HEK293 (cell line): ENCODE measurements around the gene KCNRG.

Source experiments
- CTCF ChIA-PET: fragments of 350-600 bp; formaldehyde crosslinking; extraction: SDS; loops from one replicate; lab custom pipeline; 2021; ENCODE audit warnings: antibody characterized with exemption; lab: Yijun Ruan, JAX
- POLR2A ChIA-PET: fragments of 300-600 bp; formaldehyde crosslinking; extraction: SDS; loops from one replicate; lab custom pipeline; 2020; ENCODE audit warnings: antibody characterized with exemption, inconsistent platforms; lab: Yijun Ruan, JAX
- H3K27ac ChIP-seq: fragments of 200-500 bp; sonication (Bioruptor generic); 2 replicates; pipeline ENCODE4 v1.5.1; 2014; ENCODE audit warnings: low read depth, low read length, control low read depth, inconsistent platforms; ENCODE audit errors: extremely low read depth
- H3K36me3 ChIP-seq, 2 experiments: fragments of 200-500 bp in 1 of 2; sonication (Bioruptor generic) in 1 of 2; 1 replicate in 1 of 2; 2 replicates in 1 of 2; pipeline ENCODE4 v1.5.1; 2014 to 2017; ENCODE audit warnings: inconsistent platforms in 2 of 2, low read length in 2 of 2; ENCODE audit not compliant: control insufficient read depth in 2 of 2, insufficient read depth in 1 of 2
- H3K4me1 ChIP-seq: fragments of 200-500 bp; sonication (Bioruptor generic); 2 replicates; pipeline ENCODE4 v1.5.1; 2014; ENCODE audit warnings: mild to moderate bottlenecking, low read length, inconsistent platforms; ENCODE audit not compliant: control insufficient read depth, insufficient read depth
- H3K4me3 ChIP-seq: 2 replicates; pipeline ENCODE4 v1.5.1; 2011; ENCODE audit warnings: low read depth, mild to moderate bottlenecking, control low read depth, low read length, moderate library complexity
- H3K9me3 ChIP-seq: fragments of 200-500 bp; sonication (Bioruptor generic); 2 replicates; pipeline ENCODE4 v1.5.1; 2014; ENCODE audit warnings: low read depth, low read length, inconsistent platforms; ENCODE audit not compliant: control insufficient read depth, insufficient read depth
- GLI2 ChIP-seq: fragments of 450-650 bp; formaldehyde crosslinking; IDR thresholded peaks from 2 replicates; pipeline ENCODE4; 2017; ENCODE audit warnings: missing biosample characterization, missing genetic modification characterization, low read depth, borderline replicate concordance
- IKZF3 ChIP-seq: fragments of 450-650 bp; IDR thresholded peaks from 2 replicates; pipeline ENCODE4 v1.5.0; 2018; ENCODE audit warnings: missing biosample characterization, mild to moderate bottlenecking, missing genetic modification characterization, moderate library complexity
- OSR2 ChIP-seq: fragments of 450-650 bp; formaldehyde crosslinking; IDR thresholded peaks from 2 replicates; pipeline ENCODE4 v1.5.1; 2016; ENCODE audit warnings: missing biosample characterization, missing genetic modification characterization
- PRDM1 ChIP-seq: fragments of 450-650 bp; formaldehyde crosslinking; IDR thresholded peaks from 2 replicates; pipeline ENCODE4; 2016; ENCODE audit warnings: missing biosample characterization, missing genetic modification characterization
- TCF7L2 ChIP-seq: IDR thresholded peaks from 2 replicates; pipeline ENCODE4 v1.6.1; 2011; ENCODE audit warnings: low read depth, mild to moderate bottlenecking, inconsistent platforms, low read length, moderate library complexity, borderline replicate concordance
- TRIM28 ChIP-seq: IDR thresholded peaks from 2 replicates; pipeline ENCODE4 v1.6.1; 2011; ENCODE audit warnings: low read length, control low read depth, borderline replicate concordance
- ZBTB20 ChIP-seq: fragments of 450-650 bp; formaldehyde crosslinking; IDR thresholded peaks from 2 replicates; pipeline ENCODE4 v1.5.1; 2016; ENCODE audit warnings: missing biosample characterization, missing genetic modification characterization
- ZIC2 ChIP-seq: fragments of 450-650 bp; formaldehyde crosslinking; IDR thresholded peaks from 2 replicates; pipeline ENCODE4 v1.5.1; 2016; ENCODE audit warnings: missing biosample characterization, missing genetic modification characterization
- ZNF138 ChIP-seq: fragments of 450-650 bp; formaldehyde crosslinking; IDR thresholded peaks from 2 replicates; pipeline ENCODE4 v1.5.1; 2016; ENCODE audit warnings: missing biosample characterization, missing genetic modification characterization, borderline replicate concordance
- ZNF157 ChIP-seq: fragments of 450-650 bp; formaldehyde crosslinking; IDR thresholded peaks from 2 replicates; pipeline ENCODE4 v1.5.1; 2016; ENCODE audit warnings: missing biosample characterization, missing genetic modification characterization
- ZNF239 ChIP-seq: fragments of 450-650 bp; formaldehyde crosslinking; IDR thresholded peaks from 2 replicates; pipeline ENCODE4 v1.5.1; 2016; ENCODE audit warnings: missing biosample characterization, missing genetic modification characterization
- ZNF274 ChIP-seq, 2 experiments: fragments of 200-500 bp in 1 of 2; fragments of 450-650 bp in 1 of 2; sonication (Bioruptor generic) in 1 of 2; formaldehyde crosslinking in 1 of 2; IDR thresholded peaks; 2 replicates each; pipeline versions ENCODE4 v1.5.1 to v1.6.1; 2014 to 2016; ENCODE audit warnings: borderline replicate concordance in 1 of 2, inconsistent platforms in 1 of 2, low read length in 1 of 2, missing biosample characterization in 1 of 2, missing genetic modification characterization in 1 of 2
- ZNF335 ChIP-seq: fragments of 450-650 bp; formaldehyde crosslinking; conservative IDR thresholded peaks from 2 replicates; pipeline ENCODE4 v1.5.1; 2016; ENCODE audit warnings: missing biosample characterization, missing genetic modification characterization
- ZNF626 ChIP-seq: fragments of 450-650 bp; sonication (Bioruptor Pico); formaldehyde crosslinking; IDR thresholded peaks from 2 replicates; pipeline ENCODE4 v1.5.1; 2018; ENCODE audit warnings: missing biosample characterization, missing genetic modification characterization, inconsistent platforms
- ZSCAN30 ChIP-seq: fragments of 450-650 bp; IDR thresholded peaks from 2 replicates; pipeline ENCODE4 v1.5.1; 2018; ENCODE audit warnings: missing biosample characterization, mild to moderate bottlenecking, missing genetic modification characterization, moderate library complexity
- TF ChIP-seq, protein P1 (sequence below): fragments of 450-650 bp; formaldehyde crosslinking; IDR thresholded peaks from 2 replicates; pipeline ENCODE4 v1.5.1; 2017; ENCODE audit warnings: missing biosample characterization, mild to moderate bottlenecking, missing genetic modification characterization, moderate library complexity
- TF ChIP-seq, protein P2 (sequence below): fragments of 450-650 bp; formaldehyde crosslinking; IDR thresholded peaks from 2 replicates; pipeline ENCODE4 v1.5.1; 2016; ENCODE audit warnings: missing biosample characterization, missing genetic modification characterization, borderline replicate concordance
- TF ChIP-seq, protein P3 (sequence below): IDR thresholded peaks from 2 replicates; pipeline ENCODE4 v1.6.1; 2011; ENCODE audit warnings: mild to moderate bottlenecking, low read depth, low read length, borderline replicate concordance
- TF ChIP-seq, protein P4 (sequence below): fragments of 450-650 bp; formaldehyde crosslinking; IDR thresholded peaks from 2 replicates; pipeline ENCODE4 v1.5.1; 2016; ENCODE audit warnings: missing biosample characterization, missing genetic modification characterization, low read depth

KCNRG gene

DNA sequence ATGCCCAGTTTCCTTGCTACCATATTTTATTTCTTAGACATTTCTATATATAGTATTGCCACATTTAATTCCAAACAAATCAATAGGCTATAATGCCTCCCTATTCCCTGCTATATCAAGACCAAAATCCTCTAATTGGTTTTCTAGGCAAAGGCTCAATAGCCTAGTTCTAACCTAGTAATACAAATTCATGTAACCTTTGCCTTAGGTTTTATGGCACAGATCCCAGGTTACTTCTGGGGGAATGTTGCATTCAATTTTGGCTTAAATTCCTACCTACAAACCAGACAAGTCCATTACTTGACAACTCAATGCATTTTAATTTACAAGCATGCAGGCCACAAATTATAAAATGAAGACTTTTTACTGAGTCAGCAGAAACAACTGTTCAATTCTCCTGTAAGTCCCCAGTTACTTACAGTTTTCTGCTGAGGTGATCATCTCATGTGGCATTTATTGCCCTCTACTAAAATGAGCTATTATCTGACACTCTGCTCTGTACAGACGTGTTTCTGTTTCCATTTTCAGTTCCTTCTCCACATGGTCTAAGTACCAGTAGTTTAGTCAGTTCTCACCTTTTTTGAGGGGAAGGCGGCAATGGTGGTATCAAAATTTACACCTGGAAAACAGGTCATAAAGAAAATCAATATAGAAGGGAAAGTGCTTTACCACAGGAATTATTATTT lies 11.7 kb downstream of the KCNRG start:
- H3K9me3 ChIP-seq, result no peaks in the 10 kb centered on the region
- peaks cover 4 to 14% of the 10 kb centered on the region in 2 experiments; a peak in 2 of 3 replicates for H3K36me3 ChIP-seq
- H3K4me1 ChIP-seq, result no peaks in the 10 kb centered on the region
- ChIA-PET POLR2A (no interaction called here), CTCF (no interaction called here)
- H3K4me3 ChIP-seq, result no peak overlapping the region
- TF ChIP-seq ZNF274 (IDR thresholded peaks at IDR 0.05; ENCODE audit: low read length) (no peak), ZNF274 (tag by site-specific recombination; IDR thresholded peaks at IDR 0.05; ENCODE audit: borderline replicate concordance) (no peak), ZNF138 (tag by site-specific recombination) (no peak), TRIM28 (no peak), ZNF239 (tag by site-specific recombination) (no peak), ZNF157 (tag by site-specific recombination) (no peak), ZBTB20 (tag by site-specific recombination) (no peak), OSR2 (tag by site-specific recombination) (no peak), PRDM1 (tag by site-specific recombination) (no peak)
- TF ChIP-seq, protein P1, sequence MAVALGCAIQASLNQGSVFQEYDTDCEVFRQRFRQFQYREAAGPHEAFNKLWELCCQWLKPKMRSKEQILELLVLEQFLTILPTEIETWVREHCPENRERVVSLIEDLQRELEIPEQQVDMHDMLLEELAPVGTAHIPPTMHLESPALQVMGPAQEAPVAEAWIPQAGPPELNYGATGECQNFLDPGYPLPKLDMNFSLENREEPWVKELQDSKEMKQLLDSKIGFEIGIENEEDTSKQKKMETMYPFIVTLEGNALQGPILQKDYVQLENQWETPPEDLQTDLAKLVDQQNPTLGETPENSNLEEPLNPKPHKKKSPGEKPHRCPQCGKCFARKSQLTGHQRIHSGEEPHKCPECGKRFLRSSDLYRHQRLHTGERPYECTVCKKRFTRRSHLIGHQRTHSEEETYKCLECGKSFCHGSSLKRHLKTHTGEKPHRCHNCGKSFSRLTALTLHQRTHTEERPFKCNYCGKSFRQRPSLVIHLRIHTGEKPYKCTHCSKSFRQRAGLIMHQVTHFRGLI, result no peak
- TF ChIP-seq, protein P2, sequence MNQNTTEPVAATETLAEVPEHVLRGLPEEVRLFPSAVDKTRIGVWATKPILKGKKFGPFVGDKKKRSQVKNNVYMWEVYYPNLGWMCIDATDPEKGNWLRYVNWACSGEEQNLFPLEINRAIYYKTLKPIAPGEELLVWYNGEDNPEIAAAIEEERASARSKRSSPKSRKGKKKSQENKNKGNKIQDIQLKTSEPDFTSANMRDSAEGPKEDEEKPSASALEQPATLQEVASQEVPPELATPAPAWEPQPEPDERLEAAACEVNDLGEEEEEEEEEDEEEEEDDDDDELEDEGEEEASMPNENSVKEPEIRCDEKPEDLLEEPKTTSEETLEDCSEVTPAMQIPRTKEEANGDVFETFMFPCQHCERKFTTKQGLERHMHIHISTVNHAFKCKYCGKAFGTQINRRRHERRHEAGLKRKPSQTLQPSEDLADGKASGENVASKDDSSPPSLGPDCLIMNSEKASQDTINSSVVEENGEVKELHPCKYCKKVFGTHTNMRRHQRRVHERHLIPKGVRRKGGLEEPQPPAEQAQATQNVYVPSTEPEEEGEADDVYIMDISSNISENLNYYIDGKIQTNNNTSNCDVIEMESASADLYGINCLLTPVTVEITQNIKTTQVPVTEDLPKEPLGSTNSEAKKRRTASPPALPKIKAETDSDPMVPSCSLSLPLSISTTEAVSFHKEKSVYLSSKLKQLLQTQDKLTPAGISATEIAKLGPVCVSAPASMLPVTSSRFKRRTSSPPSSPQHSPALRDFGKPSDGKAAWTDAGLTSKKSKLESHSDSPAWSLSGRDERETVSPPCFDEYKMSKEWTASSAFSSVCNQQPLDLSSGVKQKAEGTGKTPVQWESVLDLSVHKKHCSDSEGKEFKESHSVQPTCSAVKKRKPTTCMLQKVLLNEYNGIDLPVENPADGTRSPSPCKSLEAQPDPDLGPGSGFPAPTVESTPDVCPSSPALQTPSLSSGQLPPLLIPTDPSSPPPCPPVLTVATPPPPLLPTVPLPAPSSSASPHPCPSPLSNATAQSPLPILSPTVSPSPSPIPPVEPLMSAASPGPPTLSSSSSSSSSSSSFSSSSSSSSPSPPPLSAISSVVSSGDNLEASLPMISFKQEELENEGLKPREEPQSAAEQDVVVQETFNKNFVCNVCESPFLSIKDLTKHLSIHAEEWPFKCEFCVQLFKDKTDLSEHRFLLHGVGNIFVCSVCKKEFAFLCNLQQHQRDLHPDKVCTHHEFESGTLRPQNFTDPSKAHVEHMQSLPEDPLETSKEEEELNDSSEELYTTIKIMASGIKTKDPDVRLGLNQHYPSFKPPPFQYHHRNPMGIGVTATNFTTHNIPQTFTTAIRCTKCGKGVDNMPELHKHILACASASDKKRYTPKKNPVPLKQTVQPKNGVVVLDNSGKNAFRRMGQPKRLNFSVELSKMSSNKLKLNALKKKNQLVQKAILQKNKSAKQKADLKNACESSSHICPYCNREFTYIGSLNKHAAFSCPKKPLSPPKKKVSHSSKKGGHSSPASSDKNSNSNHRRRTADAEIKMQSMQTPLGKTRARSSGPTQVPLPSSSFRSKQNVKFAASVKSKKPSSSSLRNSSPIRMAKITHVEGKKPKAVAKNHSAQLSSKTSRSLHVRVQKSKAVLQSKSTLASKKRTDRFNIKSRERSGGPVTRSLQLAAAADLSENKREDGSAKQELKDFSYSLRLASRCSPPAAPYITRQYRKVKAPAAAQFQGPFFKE (tag by site-specific recombination), result no peak
- TF ChIP-seq, protein P3, sequence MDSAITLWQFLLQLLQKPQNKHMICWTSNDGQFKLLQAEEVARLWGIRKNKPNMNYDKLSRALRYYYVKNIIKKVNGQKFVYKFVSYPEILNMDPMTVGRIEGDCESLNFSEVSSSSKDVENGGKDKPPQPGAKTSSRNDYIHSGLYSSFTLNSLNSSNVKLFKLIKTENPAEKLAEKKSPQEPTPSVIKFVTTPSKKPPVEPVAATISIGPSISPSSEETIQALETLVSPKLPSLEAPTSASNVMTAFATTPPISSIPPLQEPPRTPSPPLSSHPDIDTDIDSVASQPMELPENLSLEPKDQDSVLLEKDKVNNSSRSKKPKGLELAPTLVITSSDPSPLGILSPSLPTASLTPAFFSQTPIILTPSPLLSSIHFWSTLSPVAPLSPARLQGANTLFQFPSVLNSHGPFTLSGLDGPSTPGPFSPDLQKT, result no peak
- TF ChIP-seq, all 188 proteins: peak for 0
- no peak overlapping the region for H3K27ac ChIP-seq

DNA sequence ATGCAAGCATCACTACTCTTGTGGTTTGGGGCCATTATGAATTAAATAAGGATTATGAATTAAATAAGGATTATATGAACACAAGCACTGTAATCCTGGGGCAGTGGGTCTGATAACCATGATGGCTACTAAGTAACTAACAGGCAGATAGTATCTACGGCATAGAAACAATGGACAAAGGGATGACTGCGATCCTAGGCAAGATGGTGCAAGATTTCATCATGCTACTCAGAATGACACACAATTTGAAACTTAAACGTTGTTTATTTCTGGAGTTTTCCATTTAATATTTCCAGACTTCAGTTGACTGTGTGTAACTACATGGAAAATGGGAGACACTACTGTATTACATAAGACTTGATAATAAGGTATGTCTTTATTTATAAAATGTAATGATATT lies 15.1 kb downstream of the KCNRG start:
- CTCF ChIA-PET, result no interaction called here

More for the DNA sequence above, 15.1 kb downstream of the KCNRG start:
- H3K4me1 ChIP-seq, result no peaks in the 10 kb centered on the region
- POLR2A ChIA-PET, result no interaction called here
- no peaks in the 10 kb centered on the region for H3K36me3 ChIP-seq
- H3K27ac ChIP-seq, result no peak overlapping the region
- TF ChIP-seq ZNF626 (no peak), ZNF335 (tag by site-specific recombination) (no peak), GLI2 (tag by site-specific recombination) (no peak), IKZF3 (tag by site-specific recombination) (0 out of 2 replicates have a peak, but pooled peaks have one; percentile 32), ZIC2 (tag by site-specific recombination) (no peak), TCF7L2 (no peak), ZSCAN30 (0 out of 2 replicates have a peak, but pooled peaks have one; percentile 27)
- TF ChIP-seq, protein P4, sequence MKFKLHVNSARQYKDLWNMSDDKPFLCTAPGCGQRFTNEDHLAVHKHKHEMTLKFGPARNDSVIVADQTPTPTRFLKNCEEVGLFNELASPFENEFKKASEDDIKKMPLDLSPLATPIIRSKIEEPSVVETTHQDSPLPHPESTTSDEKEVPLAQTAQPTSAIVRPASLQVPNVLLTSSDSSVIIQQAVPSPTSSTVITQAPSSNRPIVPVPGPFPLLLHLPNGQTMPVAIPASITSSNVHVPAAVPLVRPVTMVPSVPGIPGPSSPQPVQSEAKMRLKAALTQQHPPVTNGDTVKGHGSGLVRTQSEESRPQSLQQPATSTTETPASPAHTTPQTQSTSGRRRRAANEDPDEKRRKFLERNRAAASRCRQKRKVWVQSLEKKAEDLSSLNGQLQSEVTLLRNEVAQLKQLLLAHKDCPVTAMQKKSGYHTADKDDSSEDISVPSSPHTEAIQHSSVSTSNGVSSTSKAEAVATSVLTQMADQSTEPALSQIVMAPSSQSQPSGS (tag by site-specific recombination), result peak; percentile 18; the same call in 1 of the 2 replicates
- H3K4me3 ChIP-seq, result no peak overlapping the region
- no peaks in the 10 kb centered on the region for H3K9me3 ChIP-seq
